Hematopoietic multipotent progenitor cell (in vitro differentiated cells): ENCODE results near the gene TNK2. TPM values are rescaled to one million over a fixed set of nuclear protein-coding genes. Genes with fewer than 3 reads are reported as not detected.
"Not testable (repeated sequence)": the region's sequence is repeated elsewhere in the genome, so short reads cannot be mapped to it uniquely, and the experiment has no call there.

Experiments
- DNase-seq, 3 donors: peaks; one replicate each; pipeline ENCODE4 v3.0.0-alpha.2; 2011 to 2015; ENCODE audit warnings: low read depth in 2 of 3, low spot score in 2 of 3
- small RNA-seq: library from RNA; depleted of rRNA; stranded (forward); fragments of <200 nt; gene quantifications from one replicate; pipeline ENCODE3, GENCODE V24; 2012
- total RNA-seq: library from RNA; depleted of rRNA; stranded (reverse); fragments of >200 nt; gene quantifications from one replicate; pipeline ENCODE4 v1.2.3, GENCODE V29; 2012

Gene TNK2
- total RNA-seq, 1 donor: 42.5 TPM

DNA sequence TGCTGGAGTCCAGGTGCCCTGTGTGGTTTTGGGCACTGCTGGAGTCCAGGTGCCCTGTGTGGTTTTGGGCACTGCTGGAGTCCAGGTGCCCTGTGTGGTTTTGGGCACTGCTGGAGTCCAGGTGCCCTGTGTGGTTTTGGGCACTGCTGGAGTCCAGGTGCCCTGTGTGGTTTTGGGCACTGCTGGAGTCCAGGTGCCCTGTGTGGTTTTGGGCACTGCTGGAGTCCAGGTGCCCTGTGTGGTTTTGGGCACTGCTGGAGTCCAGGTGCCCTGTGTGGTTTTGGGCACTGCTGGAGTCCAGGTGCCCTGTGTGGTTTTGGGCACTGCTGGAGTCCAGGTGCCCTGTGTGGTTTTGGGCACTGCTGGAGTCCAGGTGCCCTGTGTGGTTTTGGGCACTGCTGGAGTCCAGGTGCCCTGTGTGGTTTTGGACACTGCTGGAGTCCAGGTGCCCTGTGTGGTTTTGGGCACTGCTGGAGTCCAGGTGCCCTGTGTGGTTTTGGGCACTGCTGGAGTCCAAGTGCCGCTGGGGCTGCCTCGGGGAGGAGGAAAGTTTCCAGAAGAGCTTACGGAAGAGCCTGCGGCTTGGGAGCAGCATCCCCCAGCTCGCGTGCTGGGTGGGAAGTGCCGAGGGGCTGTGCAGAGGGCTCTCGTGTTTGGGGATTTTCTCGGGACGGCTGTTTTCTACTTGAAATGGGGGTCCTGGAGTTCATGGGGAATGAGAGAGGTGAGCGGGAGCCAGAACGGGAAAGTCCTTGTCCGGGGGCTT, 83.7 kb downstream of the TNK2 start:
- DNase-seq: not testable (repeated sequence)

DNA sequence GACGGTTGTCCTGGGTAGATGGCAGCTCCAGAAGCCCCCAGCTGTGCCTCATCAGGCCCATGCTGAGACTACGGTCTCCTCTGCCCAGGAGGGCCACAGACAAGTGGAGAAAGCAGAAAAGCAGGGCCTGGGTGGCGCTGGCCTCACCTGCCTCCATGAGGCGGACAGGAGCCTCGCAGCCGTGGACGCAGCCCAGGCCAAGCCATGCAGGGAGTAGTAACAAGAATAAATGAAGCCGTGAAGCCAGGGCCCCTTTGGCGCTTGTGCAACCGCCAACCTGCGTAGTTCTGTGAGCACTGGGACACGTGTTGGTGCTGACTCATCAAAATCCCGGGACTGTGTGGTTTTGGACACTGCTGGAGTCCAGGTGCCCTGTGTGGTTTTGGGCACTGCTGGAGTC, 84.4 kb downstream of the TNK2 start:
- DNase-seq: peak in 1 of 3 donors; percentile 41

DNA sequence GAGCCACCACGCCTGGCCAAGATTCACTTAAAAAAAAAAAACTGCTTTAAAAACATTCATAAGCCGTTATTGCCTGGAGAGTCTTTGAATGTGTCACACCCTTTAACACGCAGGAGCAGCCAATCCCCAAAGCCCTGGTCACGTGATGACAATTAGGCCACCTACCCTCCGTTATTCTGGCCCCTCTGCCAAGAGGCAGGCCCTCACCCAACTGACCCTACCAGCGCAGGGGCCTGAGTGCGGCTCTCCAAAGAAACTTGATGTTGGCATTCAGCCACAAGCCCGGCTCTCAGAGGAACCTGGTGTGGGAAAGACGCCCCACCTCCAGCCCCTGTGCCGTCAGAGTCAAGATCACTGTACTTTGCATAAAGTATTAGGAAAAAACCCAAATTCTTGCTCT, 85.1 kb downstream of the TNK2 start:
- DNase-seq: no peak

GRCh38 chr3:195822131-195822696, 86.1 kb downstream of the TNK2 start:
- DNase-seq: no peak

DNA sequence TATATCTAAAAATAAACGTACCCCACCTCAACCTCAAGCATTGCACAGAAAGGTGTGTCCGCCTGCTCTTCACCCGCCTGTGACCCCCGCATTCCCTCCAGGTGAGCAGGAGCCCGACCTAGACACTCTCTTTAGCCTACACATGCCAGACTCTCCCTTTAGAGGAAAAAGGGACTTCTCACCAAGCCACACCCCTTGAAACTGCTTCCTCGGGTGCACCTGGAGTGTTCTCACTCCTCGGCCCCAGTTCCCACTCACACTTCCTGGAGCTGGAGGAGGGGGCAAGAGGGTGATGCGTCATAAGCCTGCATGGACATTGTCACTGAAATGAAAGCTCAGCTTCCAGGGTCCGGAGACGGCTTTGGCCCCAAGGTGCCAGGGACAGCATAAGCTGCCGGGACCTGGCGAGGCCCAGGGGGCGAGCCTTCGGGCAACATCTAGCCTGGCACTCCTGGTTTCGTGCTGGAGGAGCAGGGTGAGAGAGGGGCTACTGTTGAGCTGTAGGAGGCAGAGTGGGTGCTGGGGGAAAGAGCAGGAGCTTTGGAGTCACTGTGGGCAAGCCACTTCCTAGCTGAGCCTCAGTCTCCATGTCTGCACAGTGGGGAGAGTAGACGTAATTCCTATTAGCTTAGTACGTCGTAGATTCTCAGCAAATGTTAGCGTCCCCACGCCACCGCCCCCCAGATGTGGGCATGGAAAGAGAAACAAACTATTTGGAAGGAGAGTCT, 86.8 kb downstream of the TNK2 start:
- no peak for DNase-seq

- no peak for DNase-seq
Observed at GRCh38 chr3:195820901-195821300, 87.5 kb downstream of the TNK2 start.

GRCh38 chr3:195820186-195820585, 88.2 kb downstream of the TNK2 start:
- DNase-seq: no peak

DNA sequence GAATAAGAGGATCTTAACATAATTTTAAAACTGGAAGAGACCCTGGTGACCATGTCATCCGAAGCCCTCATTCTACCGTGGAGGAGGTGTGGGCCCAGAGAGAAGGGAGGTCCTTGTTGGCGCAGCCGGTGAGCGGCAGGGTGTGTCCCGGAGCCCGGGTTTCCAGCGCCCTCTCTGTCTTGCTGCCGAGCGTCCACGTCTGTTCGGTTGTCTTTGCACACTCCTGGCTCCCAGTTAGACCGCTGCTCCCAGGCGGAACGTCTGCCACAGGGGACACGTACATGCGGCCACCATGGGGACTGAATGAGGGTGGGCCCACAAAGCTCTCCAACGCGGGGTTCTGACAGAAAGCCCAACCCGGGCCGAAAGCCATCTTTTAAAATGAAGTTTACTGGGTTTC, 90.0 kb downstream of the TNK2 start:
- no peak for DNase-seq

- DNase-seq: no peak
Observed at GRCh38 chr3:195817578-195818135, 90.7 kb downstream of the TNK2 start.

GRCh38 chr3:195816276-195816913, 92.0 kb downstream of the TNK2 start:
- DNase-seq: not testable (repeated sequence)

- DNase-seq: peak in 2 of 3 donors; percentile 65 to 75
Observed at GRCh38 chr3:195815169-195815771, 93.1 kb downstream of the TNK2 start.

DNA sequence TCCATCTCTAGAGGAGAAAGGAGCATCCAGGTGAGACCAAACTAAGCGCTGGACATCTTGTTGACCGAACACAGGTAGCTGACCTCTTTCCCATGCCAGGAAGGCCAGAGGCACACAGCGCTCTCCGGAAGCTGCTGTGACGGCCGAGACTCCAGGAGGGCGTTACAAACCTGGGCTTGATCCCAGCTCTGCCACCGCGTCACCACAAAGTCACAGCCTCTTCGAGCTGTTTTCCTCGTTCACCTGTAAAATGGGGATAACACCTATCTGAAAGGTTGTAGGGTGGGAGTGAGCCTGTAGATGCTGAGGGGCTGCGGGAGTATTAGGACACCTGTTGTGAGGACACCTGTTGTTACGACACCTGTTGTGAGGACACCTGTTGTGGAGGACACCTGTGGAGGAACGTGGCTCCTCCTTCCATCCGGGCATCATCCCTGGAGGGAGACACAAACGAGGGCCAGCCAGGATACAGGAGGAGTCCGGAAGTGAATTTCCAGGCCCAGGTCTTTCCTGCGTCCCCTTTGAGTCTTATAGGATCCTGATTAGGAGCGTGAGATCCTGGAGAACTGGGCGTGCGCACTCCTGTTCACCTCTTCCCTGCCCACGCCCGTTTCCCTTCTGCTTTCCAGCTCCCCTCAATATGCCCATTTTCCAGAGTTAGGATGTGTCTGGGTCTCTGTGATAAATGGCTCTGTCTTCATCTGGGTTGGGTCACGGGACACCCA, 94.3 kb downstream of the TNK2 start:
- DNase-seq: no peak

Small RNA genes within 50 kb of the gene (small RNA-seq; reads per million reads assigned to genes)
- gene MIR6829: not detected
- not detected for gene RNU2-11P

Other genes starting within 250 kb of the TNK2 start
- 4.6 TPM for gene MUC20, start 187.6 kb downstream of the TNK2 start, total RNA-seq
- gene MUC4, start 96.6 kb downstream of the TNK2 start, total RNA-seq: under 0.01 TPM
- 141 TPM for gene TFRC, start 173.5 kb upstream of the TNK2 start, total RNA-seq